Hematopoietic multipotent progenitor cell treated with erythropoietin and hydrocortisone succinate and interleukin-3 and kit ligand, for 15 days (in vitro differentiated cells): ENCODE data around the gene SNRNP25.

Experiments used
- DNase-seq: peaks from one replicate; pipeline ENCODE4 v3.0.0-alpha.2; 2015; ENCODE audit warnings: low spot score

The SNRNP25 gene

GRCh38 chr16:78444-79150, 25.0 kb downstream of the SNRNP25 start:
- no peak for DNase-seq

- DNase-seq = no peak
Measured at GRCh38 chr16:79151-80054, 25.8 kb downstream of the SNRNP25 start.

- no peak for DNase-seq
Measured at GRCh38 chr16:83060-83603, 29.5 kb downstream of the SNRNP25 start.

- DNase-seq = no peak
Measured at GRCh38 chr16:83781-84615, 30.4 kb downstream of the SNRNP25 start.

GRCh38 chr16:84718-85406, 31.2 kb downstream of the SNRNP25 start:
- DNase-seq = no peak

- DNase-seq = no peak
Measured at GRCh38 chr16:85407-85782, 31.8 kb downstream of the SNRNP25 start.

- DNase-seq = no peak
Measured at GRCh38 chr16:85865-86264, 32.2 kb downstream of the SNRNP25 start.

- no peak for DNase-seq
Measured at GRCh38 chr16:86483-86952, 32.9 kb downstream of the SNRNP25 start.

GRCh38 chr16:88613-89012, 35.0 kb downstream of the SNRNP25 start:
- no peak for DNase-seq

GRCh38 chr16:89391-90302, 36.0 kb downstream of the SNRNP25 start:
- DNase-seq = no peak

GRCh38 chr16:91484-91883, 37.9 kb downstream of the SNRNP25 start:
- peak; percentile 70 for DNase-seq

- no peak for DNase-seq
Measured at GRCh38 chr16:92431-93339, 39.1 kb downstream of the SNRNP25 start.

- DNase-seq = no peak
Measured at GRCh38 chr16:94918-95265, 41.3 kb downstream of the SNRNP25 start.

- DNase-seq = peak; percentile 96
Measured at GRCh38 chr16:96935-97381, 43.3 kb downstream of the SNRNP25 start.

GRCh38 chr16:97822-98221, 44.2 kb downstream of the SNRNP25 start:
- no peak for DNase-seq

- DNase-seq = no peak
Measured at GRCh38 chr16:100989-101388, 47.4 kb downstream of the SNRNP25 start.

- no peak for DNase-seq
Measured at GRCh38 chr16:101586-101985, 48.0 kb downstream of the SNRNP25 start.

GRCh38 chr16:102060-102855, 48.6 kb downstream of the SNRNP25 start:
- DNase-seq = no peak
